ENCODE data around the gene DAAM1. TPM values are rescaled to one million over a fixed set of nuclear protein-coding genes. Genes with fewer than 3 reads are reported as not detected.

DAAM1 gene
- total RNA-seq, 1 donor from 2014 or later = 64.3 TPM

DNA sequence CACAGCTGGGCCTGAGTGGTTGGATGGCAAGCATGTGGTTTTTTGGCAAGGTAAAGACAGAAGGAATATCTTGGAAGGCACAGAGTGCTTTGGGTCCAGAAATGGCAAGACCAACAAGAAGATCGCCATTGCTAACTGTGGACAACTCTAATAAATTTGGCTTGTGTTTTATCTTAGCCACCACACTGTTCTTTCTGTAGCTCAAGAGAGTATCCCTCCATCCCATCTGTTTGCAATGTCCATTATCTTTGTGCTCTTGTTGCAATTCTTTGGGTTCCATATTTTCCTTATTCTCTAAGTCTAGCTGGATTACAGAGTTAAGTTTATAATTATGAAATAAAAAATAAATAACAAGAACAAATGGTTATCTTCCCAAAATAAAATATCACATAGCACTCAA lies 6.7 kb upstream of the DAAM1 start:
- TF ChIP-seq, protein P1, sequence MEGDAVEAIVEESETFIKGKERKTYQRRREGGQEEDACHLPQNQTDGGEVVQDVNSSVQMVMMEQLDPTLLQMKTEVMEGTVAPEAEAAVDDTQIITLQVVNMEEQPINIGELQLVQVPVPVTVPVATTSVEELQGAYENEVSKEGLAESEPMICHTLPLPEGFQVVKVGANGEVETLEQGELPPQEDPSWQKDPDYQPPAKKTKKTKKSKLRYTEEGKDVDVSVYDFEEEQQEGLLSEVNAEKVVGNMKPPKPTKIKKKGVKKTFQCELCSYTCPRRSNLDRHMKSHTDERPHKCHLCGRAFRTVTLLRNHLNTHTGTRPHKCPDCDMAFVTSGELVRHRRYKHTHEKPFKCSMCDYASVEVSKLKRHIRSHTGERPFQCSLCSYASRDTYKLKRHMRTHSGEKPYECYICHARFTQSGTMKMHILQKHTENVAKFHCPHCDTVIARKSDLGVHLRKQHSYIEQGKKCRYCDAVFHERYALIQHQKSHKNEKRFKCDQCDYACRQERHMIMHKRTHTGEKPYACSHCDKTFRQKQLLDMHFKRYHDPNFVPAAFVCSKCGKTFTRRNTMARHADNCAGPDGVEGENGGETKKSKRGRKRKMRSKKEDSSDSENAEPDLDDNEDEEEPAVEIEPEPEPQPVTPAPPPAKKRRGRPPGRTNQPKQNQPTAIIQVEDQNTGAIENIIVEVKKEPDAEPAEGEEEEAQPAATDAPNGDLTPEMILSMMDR (conservative IDR thresholded peaks at IDR 0.05) = no peak
- Mint-ChIP-seq H3K36me3 (no peaks in the 10 kb centered on the region), H3K4me3 (no peak overlapping the region), H3K4me1 (ENCODE audit: unreplicated experiment) (peaks cover 9% of the 10 kb centered on the region), H3K9me3 (no peaks in the 10 kb centered on the region), H3K27ac (no peak overlapping the region), H3K27me3 (peaks cover 11% of the 10 kb centered on the region)
- no peak for DNase-seq (ENCODE audit: extremely low spot score, unreplicated experiment)

DNA sequence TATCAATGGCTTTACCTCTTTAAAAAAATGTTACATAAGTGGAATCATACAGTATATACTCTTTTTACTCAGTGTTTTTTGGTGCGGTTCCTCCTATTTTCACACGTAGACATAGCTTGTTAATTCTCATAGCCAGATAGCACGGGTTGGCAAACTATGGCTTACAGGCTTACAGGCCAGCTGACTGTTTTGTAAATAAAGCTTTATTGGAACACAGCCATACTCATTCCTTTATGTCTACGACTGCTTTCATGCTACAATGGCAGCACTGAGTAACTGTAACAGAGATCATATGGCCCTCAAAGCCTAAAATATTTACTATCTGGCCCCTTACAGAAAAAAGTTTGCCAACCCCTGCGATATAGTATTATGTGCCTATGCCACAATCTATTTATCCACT lies 5.8 kb upstream of the DAAM1 start:
- Mint-ChIP-seq H3K9me3 (no peaks in the 10 kb centered on the region), H3K27me3 (peaks cover 11% of the 10 kb centered on the region), H3K4me3 (no peak overlapping the region), H3K36me3 (no peaks in the 10 kb centered on the region), H3K27ac (no peak overlapping the region), H3K4me1 (ENCODE audit: unreplicated experiment) (peaks cover 14% of the 10 kb centered on the region)
- no peak for DNase-seq (ENCODE audit: extremely low spot score, unreplicated experiment)
- TF ChIP-seq, protein P1 (conservative IDR thresholded peaks at IDR 0.05) = no peak

DNA sequence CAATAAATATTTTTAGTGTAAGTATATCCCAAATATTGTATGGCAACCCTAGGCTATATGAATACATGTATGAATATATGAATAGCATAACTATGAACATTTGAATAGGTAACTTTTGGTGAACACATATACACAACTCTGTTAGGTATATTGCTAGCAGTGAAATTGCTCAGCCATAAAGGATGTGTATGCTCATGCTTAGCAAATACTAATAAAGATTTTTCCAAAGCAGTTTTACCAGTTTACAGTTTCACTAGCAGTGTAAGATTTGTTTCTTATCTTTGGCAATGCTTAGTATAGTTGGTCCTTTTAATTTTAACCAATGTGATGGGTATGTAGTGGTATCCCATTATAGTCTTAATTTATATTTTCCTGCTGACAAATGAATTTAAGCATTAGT lies 5.3 kb upstream of the DAAM1 start:
- H3K27me3 Mint-ChIP-seq = peaks cover 11% of the 10 kb centered on the region
- no peak for DNase-seq (ENCODE audit: extremely low spot score, unreplicated experiment)
- no peaks in the 10 kb centered on the region for H3K36me3 Mint-ChIP-seq
- TF ChIP-seq, protein P1 (conservative IDR thresholded peaks at IDR 0.05) = no peak
- H3K4me3 Mint-ChIP-seq = no peak overlapping the region
- H3K4me1 Mint-ChIP-seq (ENCODE audit: unreplicated experiment) = peaks cover 14% of the 10 kb centered on the region
- no peaks in the 10 kb centered on the region for H3K9me3 Mint-ChIP-seq
- H3K27ac Mint-ChIP-seq = no peak overlapping the region

DNA sequence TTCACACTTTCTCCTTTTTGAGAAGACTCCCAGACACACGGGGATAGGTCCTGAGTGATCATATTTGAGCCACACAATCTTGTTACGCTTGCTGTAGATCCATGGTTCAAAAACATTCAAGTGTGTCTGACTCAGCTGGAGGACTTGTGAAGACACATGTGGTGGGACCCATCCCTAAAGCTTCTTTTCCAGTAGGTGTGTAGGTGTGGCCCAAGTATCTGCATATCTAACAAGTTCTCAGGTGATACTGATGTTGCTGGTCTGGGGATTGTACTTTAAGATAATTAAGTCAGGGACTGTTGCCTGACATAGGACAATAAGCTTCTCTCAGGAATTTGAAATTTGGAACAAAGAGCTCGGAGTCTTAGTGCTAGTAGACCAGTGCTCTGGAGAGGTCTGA lies 4.1 kb upstream of the DAAM1 start:
- TF ChIP-seq, protein P1 (conservative IDR thresholded peaks at IDR 0.05) = no peak
- no peak for DNase-seq (ENCODE audit: extremely low spot score, unreplicated experiment)

DNA sequence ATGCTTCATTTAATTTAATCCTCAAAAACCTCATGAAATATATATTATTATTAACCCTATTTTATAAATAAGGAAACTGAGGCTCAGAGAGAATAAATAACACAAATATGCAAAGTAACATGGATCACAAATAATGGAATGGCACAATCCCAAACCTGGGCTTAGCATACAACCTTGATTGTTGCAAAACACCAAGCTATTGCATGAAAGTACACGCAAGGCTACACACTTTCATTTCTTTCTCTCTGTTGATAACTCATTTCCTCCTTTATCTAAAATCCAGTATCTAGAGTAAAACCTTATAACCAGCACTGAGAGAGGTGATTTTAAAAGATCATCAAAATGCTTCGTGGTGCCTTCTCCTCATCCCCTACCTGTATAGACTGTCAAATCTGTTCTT lies 2.8 kb upstream of the DAAM1 start:
- Mint-ChIP-seq H3K9me3 (no peaks in the 10 kb centered on the region), H3K36me3 (no peaks in the 10 kb centered on the region), H3K27me3 (peaks cover 8% of the 10 kb centered on the region), H3K4me3 (no peak overlapping the region), H3K4me1 (ENCODE audit: unreplicated experiment) (peaks cover 20% of the 10 kb centered on the region), H3K27ac (no peak overlapping the region)
- DNase-seq (ENCODE audit: extremely low spot score, unreplicated experiment) = no peak
- TF ChIP-seq, protein P1 (conservative IDR thresholded peaks at IDR 0.05) = no peak

More for the DNA sequence above, 4.1 kb upstream of the DAAM1 start:
- no peaks in the 10 kb centered on the region for H3K36me3 Mint-ChIP-seq
- no peak overlapping the region for H3K4me3 Mint-ChIP-seq
- H3K4me1 Mint-ChIP-seq (ENCODE audit: unreplicated experiment) = peaks cover 14% of the 10 kb centered on the region
- no peaks in the 10 kb centered on the region for H3K9me3 Mint-ChIP-seq
- H3K27me3 Mint-ChIP-seq = peaks cover 9% of the 10 kb centered on the region
- H3K27ac Mint-ChIP-seq = no peak overlapping the region

DNA sequence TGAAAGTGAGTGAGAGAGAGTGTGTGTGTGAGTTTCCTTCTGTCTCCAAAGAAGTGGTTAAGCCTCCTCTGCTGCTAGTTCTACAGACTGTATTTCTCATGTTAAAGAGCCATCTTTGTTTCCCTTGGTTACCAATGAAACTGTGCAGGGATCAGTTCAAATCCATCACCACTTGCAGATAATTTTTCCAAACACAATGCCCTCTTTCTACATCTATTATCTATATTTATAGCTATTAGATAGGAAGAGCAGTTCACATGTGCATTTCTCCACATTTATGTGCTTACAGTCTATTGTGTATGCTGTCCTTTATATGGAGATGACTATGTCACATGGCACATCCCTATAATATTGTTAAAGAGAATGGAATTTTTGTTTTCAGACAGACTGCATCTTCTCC lies 2.2 kb upstream of the DAAM1 start:
- peak overlapping the region; percentile 99 for H3K4me3 Mint-ChIP-seq
- H3K4me1 Mint-ChIP-seq (ENCODE audit: unreplicated experiment) = peaks cover 21% of the 10 kb centered on the region
- no peaks in the 10 kb centered on the region for H3K9me3 Mint-ChIP-seq
- peaks cover 8% of the 10 kb centered on the region for H3K27me3 Mint-ChIP-seq
- TF ChIP-seq, protein P1 (conservative IDR thresholded peaks at IDR 0.05) = no peak
- no peak for DNase-seq (ENCODE audit: extremely low spot score, unreplicated experiment)
- no peaks in the 10 kb centered on the region for H3K36me3 Mint-ChIP-seq
- no peak overlapping the region for H3K27ac Mint-ChIP-seq
